Bronchus fibroblast of lung (primary cell): ENCODE measurements around the gene GDPD1. TPM values are rescaled to one million over a fixed set of nuclear protein-coding genes. Genes with fewer than 3 reads are reported as not detected.

ENCODE experiments used
- total RNA-seq: library from RNA; depleted of rRNA; stranded (reverse); fragments of >200 nt; gene quantifications from 2 replicates; pipeline ENCODE4 v1.2.3, GENCODE V29; 2015

GDPD1 gene
- 0.45 and 0.50 TPM in 2 replicates for total RNA-seq

GRCh38 chr17:59220328-59221158, at the start of gene GDPD1:
GDPD1 (plus strand) TSS chr17:59220511; CDS start chr17:59220610, 99 bp downstream.

Other genes with a start within 250 kb of the GDPD1 start
- gene TRIM37, start 113.6 kb upstream of the GDPD1 start, total RNA-seq: 12.3 and 16.1 TPM in 2 replicates
- gene SKA2, start 65.3 kb upstream of the GDPD1 start, total RNA-seq: 90.5 and 129 TPM in 2 replicates
- 53.4 and 66.4 TPM in 2 replicates for gene PRR11, start 64.8 kb upstream of the GDPD1 start, total RNA-seq
- gene SMG8, start 10.5 kb upstream of the GDPD1 start, total RNA-seq: 10.6 and 11.6 TPM in 2 replicates
- gene YPEL2, start 111.1 kb downstream of the GDPD1 start, total RNA-seq: 1.3 and 1.5 TPM in 2 replicates